Measurements from ENCODE around the gene RAB11B. TPM values are rescaled to one million over a fixed set of nuclear protein-coding genes. Genes with fewer than 3 reads are reported as not detected.
"Not testable (repeated sequence)": the region's sequence is repeated elsewhere in the genome, so short reads cannot be mapped to it uniquely, and the experiment has no call there.

The RAB11B gene
- polyA plus RNA-seq, 1 donor from 2014 or later, result 71.1 TPM

DNA sequence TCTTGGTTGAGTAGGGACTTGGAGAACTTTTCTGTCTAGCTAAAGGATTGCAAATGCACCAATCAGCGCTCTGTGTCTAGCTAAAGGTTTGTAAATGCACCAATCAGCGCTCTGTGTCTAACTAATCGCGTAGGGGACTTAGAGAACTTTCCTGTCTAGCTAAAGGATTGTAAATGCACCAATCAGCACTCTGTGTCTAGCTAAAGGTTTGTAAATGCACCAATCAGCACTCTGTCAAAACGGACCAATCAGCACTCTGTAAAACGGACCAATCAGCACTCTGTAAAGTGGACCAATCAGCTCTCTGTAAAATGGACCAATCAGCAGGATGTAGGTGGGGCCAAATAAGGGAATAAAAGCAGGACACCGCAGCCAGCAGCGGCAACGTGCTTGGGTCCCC is 3.7 kb upstream of the RAB11B start:
- H3K9ac ChIP-seq (ENCODE audit: low read length); H2AFZ ChIP-seq (ENCODE audit: low read depth, low read length); H3K4me2 ChIP-seq (ENCODE audit: low read length): not testable (repeated sequence)

DNA sequence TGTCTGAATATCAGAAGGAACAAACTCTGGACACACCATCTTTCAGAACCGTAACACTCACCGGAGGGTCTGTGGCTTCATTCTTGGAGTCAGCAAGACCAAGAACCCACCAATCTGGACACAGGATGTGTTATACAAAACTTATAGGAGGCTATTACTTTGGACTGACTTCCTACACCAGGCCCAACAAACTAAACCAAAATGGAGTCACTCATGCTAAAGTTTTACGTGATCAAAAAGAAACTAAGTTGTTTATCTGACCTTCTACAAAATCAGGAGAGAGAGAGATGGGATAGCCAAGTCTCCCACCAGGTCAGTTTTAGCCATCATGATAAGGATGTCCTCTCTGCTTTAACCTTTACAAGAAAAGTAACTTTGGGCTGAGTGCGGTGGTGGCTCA is 3.2 kb upstream of the RAB11B start:
- no peak overlapping the region for H3K4me2 ChIP-seq (ENCODE audit: low read length)
- H3K36me3 ChIP-seq (ENCODE audit: insufficient read depth, low read length), result no peaks in the 10 kb centered on the region
- no peaks in the 10 kb centered on the region for H3K9me2 ChIP-seq (ENCODE audit: insufficient read depth, low read length)
- H3K9me3 ChIP-seq (ENCODE audit: low read length), result no peaks in the 10 kb centered on the region
- no peaks in the 10 kb centered on the region for H3F3A ChIP-seq (ENCODE audit: insufficient read depth, low read length, poor library complexity, severe bottlenecking)
- no peak overlapping the region for H3K27ac ChIP-seq (ENCODE audit: low read length)
- no peaks in the 10 kb centered on the region for H3K27me3 ChIP-seq (ENCODE audit: insufficient read depth, low read depth, low read length)
- no peak overlapping the region for H2AFZ ChIP-seq (ENCODE audit: low read depth, low read length)
- peaks cover 17% of the 10 kb centered on the region for H3K79me2 ChIP-seq (replicated peaks; ENCODE audit: insufficient read depth, low read length)
- no peak overlapping the region for H3K4me3 ChIP-seq (ENCODE audit: low read length)
- peaks cover 11% of the 10 kb centered on the region for H4K20me1 ChIP-seq (ENCODE audit: insufficient read depth)
- no peak overlapping the region for H3K9ac ChIP-seq (ENCODE audit: low read length)
- TF ChIP-seq EZH2 (IDR thresholded peaks at IDR 0.05; ENCODE audit: borderline replicate concordance, insufficient read depth, low read length, poor library complexity, severe bottlenecking), result no peak
- no peak for TF ChIP-seq POLR2AphosphoS5 (IDR thresholded peaks at IDR 0.05)
- no peak for TF ChIP-seq MXI1 (conservative IDR thresholded peaks at IDR 0.05; ENCODE audit: poor library complexity, severe bottlenecking)
- TF ChIP-seq, protein P1, sequence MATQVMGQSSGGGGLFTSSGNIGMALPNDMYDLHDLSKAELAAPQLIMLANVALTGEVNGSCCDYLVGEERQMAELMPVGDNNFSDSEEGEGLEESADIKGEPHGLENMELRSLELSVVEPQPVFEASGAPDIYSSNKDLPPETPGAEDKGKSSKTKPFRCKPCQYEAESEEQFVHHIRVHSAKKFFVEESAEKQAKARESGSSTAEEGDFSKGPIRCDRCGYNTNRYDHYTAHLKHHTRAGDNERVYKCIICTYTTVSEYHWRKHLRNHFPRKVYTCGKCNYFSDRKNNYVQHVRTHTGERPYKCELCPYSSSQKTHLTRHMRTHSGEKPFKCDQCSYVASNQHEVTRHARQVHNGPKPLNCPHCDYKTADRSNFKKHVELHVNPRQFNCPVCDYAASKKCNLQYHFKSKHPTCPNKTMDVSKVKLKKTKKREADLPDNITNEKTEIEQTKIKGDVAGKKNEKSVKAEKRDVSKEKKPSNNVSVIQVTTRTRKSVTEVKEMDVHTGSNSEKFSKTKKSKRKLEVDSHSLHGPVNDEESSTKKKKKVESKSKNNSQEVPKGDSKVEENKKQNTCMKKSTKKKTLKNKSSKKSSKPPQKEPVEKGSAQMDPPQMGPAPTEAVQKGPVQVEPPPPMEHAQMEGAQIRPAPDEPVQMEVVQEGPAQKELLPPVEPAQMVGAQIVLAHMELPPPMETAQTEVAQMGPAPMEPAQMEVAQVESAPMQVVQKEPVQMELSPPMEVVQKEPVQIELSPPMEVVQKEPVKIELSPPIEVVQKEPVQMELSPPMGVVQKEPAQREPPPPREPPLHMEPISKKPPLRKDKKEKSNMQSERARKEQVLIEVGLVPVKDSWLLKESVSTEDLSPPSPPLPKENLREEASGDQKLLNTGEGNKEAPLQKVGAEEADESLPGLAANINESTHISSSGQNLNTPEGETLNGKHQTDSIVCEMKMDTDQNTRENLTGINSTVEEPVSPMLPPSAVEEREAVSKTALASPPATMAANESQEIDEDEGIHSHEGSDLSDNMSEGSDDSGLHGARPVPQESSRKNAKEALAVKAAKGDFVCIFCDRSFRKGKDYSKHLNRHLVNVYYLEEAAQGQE (IDR thresholded peaks at IDR 0.05; ENCODE audit: borderline replicate concordance), result no peak
- no peak for TF ChIP-seq EP300 (conservative IDR thresholded peaks at IDR 0.05; ENCODE audit: poor library complexity, severe bottlenecking)
- TF ChIP-seq SMC3 (conservative IDR thresholded peaks at IDR 0.05; ENCODE audit: poor library complexity), result no peak
- TF ChIP-seq TAF1 (IDR thresholded peaks at IDR 0.05; ENCODE audit: low read depth), result no peak
- no peak for TF ChIP-seq RAD21 (conservative IDR thresholded peaks at IDR 0.05)
- TF ChIP-seq, protein P2, sequence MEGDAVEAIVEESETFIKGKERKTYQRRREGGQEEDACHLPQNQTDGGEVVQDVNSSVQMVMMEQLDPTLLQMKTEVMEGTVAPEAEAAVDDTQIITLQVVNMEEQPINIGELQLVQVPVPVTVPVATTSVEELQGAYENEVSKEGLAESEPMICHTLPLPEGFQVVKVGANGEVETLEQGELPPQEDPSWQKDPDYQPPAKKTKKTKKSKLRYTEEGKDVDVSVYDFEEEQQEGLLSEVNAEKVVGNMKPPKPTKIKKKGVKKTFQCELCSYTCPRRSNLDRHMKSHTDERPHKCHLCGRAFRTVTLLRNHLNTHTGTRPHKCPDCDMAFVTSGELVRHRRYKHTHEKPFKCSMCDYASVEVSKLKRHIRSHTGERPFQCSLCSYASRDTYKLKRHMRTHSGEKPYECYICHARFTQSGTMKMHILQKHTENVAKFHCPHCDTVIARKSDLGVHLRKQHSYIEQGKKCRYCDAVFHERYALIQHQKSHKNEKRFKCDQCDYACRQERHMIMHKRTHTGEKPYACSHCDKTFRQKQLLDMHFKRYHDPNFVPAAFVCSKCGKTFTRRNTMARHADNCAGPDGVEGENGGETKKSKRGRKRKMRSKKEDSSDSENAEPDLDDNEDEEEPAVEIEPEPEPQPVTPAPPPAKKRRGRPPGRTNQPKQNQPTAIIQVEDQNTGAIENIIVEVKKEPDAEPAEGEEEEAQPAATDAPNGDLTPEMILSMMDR (IDR thresholded peaks at IDR 0.05; ENCODE audit: poor library complexity, severe bottlenecking), result no peak

More for the DNA sequence above, 3.7 kb upstream of the RAB11B start:
- H3K27ac ChIP-seq (ENCODE audit: low read length); H3K4me3 ChIP-seq (ENCODE audit: low read length); H3K9me3 ChIP-seq (ENCODE audit: low read length); H4K20me1 ChIP-seq (ENCODE audit: insufficient read depth); H3F3A ChIP-seq (ENCODE audit: insufficient read depth, low read length, poor library complexity, severe bottlenecking); H3K27me3 ChIP-seq (ENCODE audit: insufficient read depth, low read depth, low read length); H3K36me3 ChIP-seq (ENCODE audit: insufficient read depth, low read length); H3K9me2 ChIP-seq (ENCODE audit: insufficient read depth, low read length): not testable (repeated sequence)
- H3K79me2 ChIP-seq (replicated peaks; ENCODE audit: insufficient read depth, low read length), result peaks cover 11% of the 10 kb centered on the region

All from neural cell (in vitro differentiated cells).